H1 (cell line): ENCODE measurements around the gene ZFAND3. TPM values are rescaled to one million over a fixed set of nuclear protein-coding genes. Genes with fewer than 3 reads are reported as not detected.

Experiments
- CTCF ChIA-PET: fragments of 300-600 bp; sonication (Branson Sonifier 250); formaldehyde crosslinking; loops from one replicate; lab custom pipeline; 2021; ENCODE audit not compliant: partially characterized antibody; lab: Charles Lee
- POLR2A ChIA-PET: fragments of 300-600 bp; sonication (Branson Sonifier 250); formaldehyde crosslinking; loops from one replicate; lab custom pipeline; 2021; ENCODE audit warnings: inconsistent platforms; ENCODE audit not compliant: partially characterized antibody; lab: Charles Lee
- DNase-seq, 2 experiments: peaks; one replicate each; pipeline versions ENCODE4 v3.0.0 to v3.0.0-alpha.2; 2010 to 2022; ENCODE audit warnings: low spot score in 2 of 2, low read depth in 1 of 2, mixed read lengths in 1 of 2
- FAIRE-seq: peaks from 2 replicates; lab custom pipeline; 2011; peaks lifted over from hg19 to GRCh38; lab: Jason Lieb, UNC
- H2AFZ ChIP-seq: 2 replicates; pipeline ENCODE4 v1.8.1; 2012; ENCODE audit warnings: low read length, inconsistent platforms
- H2AK5ac ChIP-seq: 2 replicates; pipeline ENCODE4 v1.6.1; 2013; ENCODE audit warnings: low read depth, low read length
- H2BK120ac ChIP-seq: replicated peaks from 2 replicates; pipeline ENCODE3; 2013; ENCODE audit warnings: low read depth, low read length, inconsistent platforms
- H2BK12ac ChIP-seq: 2 replicates; pipeline ENCODE4 v1.6.1; 2013; ENCODE audit warnings: low read depth, low read length
- H2BK15ac ChIP-seq: 2 replicates; pipeline ENCODE4 v1.6.1; 2013; ENCODE audit warnings: low read length
- H2BK20ac ChIP-seq: 2 replicates; pipeline ENCODE4 v1.6.1; 2013; ENCODE audit warnings: low read length
- H2BK5ac ChIP-seq: 2 replicates; pipeline ENCODE4 v1.6.1; 2013; ENCODE audit warnings: low read depth, low read length
- H3K14ac ChIP-seq: 2 replicates; pipeline ENCODE4 v1.6.1; 2013; ENCODE audit warnings: inconsistent platforms; ENCODE audit not compliant: insufficient read length
- H3K18ac ChIP-seq: 2 replicates; pipeline ENCODE4 v1.6.1; 2013; ENCODE audit warnings: low read length; ENCODE audit errors: extremely low read depth
- H3K23ac ChIP-seq: 2 replicates; pipeline ENCODE4 v1.6.1; 2013; ENCODE audit warnings: inconsistent platforms; ENCODE audit not compliant: insufficient read length
- H3K23me2 ChIP-seq: 2 replicates; pipeline ENCODE4 v1.6.1; 2013; ENCODE audit warnings: low read depth, low read length
- H3K27ac ChIP-seq: 2 replicates; pipeline ENCODE4 v1.6.1; 2011; ENCODE audit warnings: low read depth, low read length, inconsistent platforms
- H3K27me3 ChIP-seq, 4 experiments: replicated peaks in 1 of 4; 1 replicate in 1 of 4; 2 replicates in 3 of 4; pipeline versions ENCODE4 v1.6.1 to v1.8.1; 2011 to 2013; ENCODE audit warnings: low read length in 3 of 4, mild to moderate bottlenecking in 3 of 4, inconsistent platforms in 2 of 4, mixed read lengths in 2 of 4, moderate library complexity in 1 of 4; ENCODE audit not compliant: control insufficient read depth in 3 of 4, insufficient read depth in 3 of 4; ENCODE audit errors: extremely low read depth in 1 of 4
- H3K36me3 ChIP-seq, 4 experiments: 2 replicates each; pipeline versions ENCODE4 v1.6.1 to v1.8.1; 2011 to 2013; ENCODE audit warnings: mild to moderate bottlenecking in 4 of 4, low read length in 3 of 4, moderate library complexity in 2 of 4, control low read depth in 1 of 4, inconsistent platforms in 1 of 4; ENCODE audit not compliant: insufficient read depth in 4 of 4, control insufficient read depth in 2 of 4
- H3K4ac ChIP-seq: replicated peaks from 2 replicates; pipeline ENCODE3; 2013; ENCODE audit warnings: low read length, low read depth, mixed read lengths, inconsistent platforms; ENCODE audit not compliant: insufficient read length
- H3K4me1 ChIP-seq, 4 experiments: replicated peaks in 1 of 4; 1 replicate in 1 of 4; 2 replicates in 3 of 4; pipeline versions ENCODE4 v1.6.1 to v1.8.1; 2011 to 2013; ENCODE audit warnings: low read length in 3 of 4, inconsistent platforms in 2 of 4, mixed read lengths in 1 of 4; ENCODE audit not compliant: insufficient read depth in 4 of 4, control insufficient read depth in 3 of 4
- H3K4me2 ChIP-seq, 2 experiments: 2 replicates each; pipeline versions ENCODE4 v1.6.1 to v1.8.1; 2011 to 2013; ENCODE audit warnings: low read depth in 2 of 2, low read length in 2 of 2, control low read depth in 1 of 2, inconsistent platforms in 1 of 2, mild to moderate bottlenecking in 1 of 2; ENCODE audit not compliant: insufficient read depth in 1 of 2
- H3K4me3 ChIP-seq, 4 experiments: fragments of 200-600, 300-600 bp in 1 of 4; sonication (generic), shearing (Covaris generic), sonication (Bioruptor Twin) in 1 of 4; 2 replicates each; pipeline versions ENCODE4 v1.5.1 to v1.8.1; 2011 to 2016; ENCODE audit warnings: low read length in 4 of 4, low read depth in 3 of 4, control low read depth in 2 of 4, inconsistent platforms in 2 of 4, mild to moderate bottlenecking in 2 of 4, mixed read lengths in 1 of 4, moderate library complexity in 1 of 4; ENCODE audit not compliant: insufficient read depth in 2 of 4; ENCODE audit errors: extremely low read depth in 1 of 4
- H3K56ac ChIP-seq: replicated peaks from 2 replicates; pipeline ENCODE3; 2013; ENCODE audit warnings: low read depth, mild to moderate bottlenecking, mixed read lengths, low read length, inconsistent platforms; ENCODE audit not compliant: insufficient read length
- H3K79me1 ChIP-seq: 2 replicates; pipeline ENCODE4 v1.6.1; 2013; ENCODE audit warnings: low read depth, low read length, control low read depth
- H3K79me2 ChIP-seq, 2 experiments: 2 replicates each; pipeline versions ENCODE4 v1.6.1 to v1.8.1; 2012 to 2013; ENCODE audit warnings: low read length in 2 of 2, mild to moderate bottlenecking in 2 of 2, inconsistent platforms in 1 of 2; ENCODE audit not compliant: insufficient read depth in 2 of 2, control insufficient read depth in 1 of 2
- H3K9ac ChIP-seq, 4 experiments: replicated peaks in 1 of 4; 1 replicate in 1 of 4; 2 replicates in 3 of 4; pipeline versions ENCODE4 v1.6.1 to v1.8.1; 2011 to 2013; ENCODE audit warnings: low read depth in 3 of 4, low read length in 3 of 4, control low read depth in 2 of 4, mild to moderate bottlenecking in 2 of 4, moderate library complexity in 2 of 4, inconsistent platforms in 1 of 4; ENCODE audit errors: extremely low read depth in 1 of 4
- H3K9me3 ChIP-seq, 2 experiments: 2 replicates each; pipeline versions ENCODE4 v1.6.1 to v1.8.1; 2012 to 2013; ENCODE audit warnings: mild to moderate bottlenecking in 2 of 2, moderate library complexity in 2 of 2, control low read depth in 1 of 2, inconsistent platforms in 1 of 2, low read depth in 1 of 2, low read length in 1 of 2, mixed read lengths in 1 of 2; ENCODE audit not compliant: insufficient read depth in 2 of 2
- H4K20me1 ChIP-seq, 2 experiments: replicated peaks in 1 of 2; 2 replicates each; pipeline versions ENCODE3 to v1.8.1; 2011 to 2013; ENCODE audit warnings: inconsistent platforms in 2 of 2, low read length in 2 of 2, mild to moderate bottlenecking in 1 of 2; ENCODE audit not compliant: insufficient read depth in 2 of 2, control insufficient read depth in 1 of 2
- H4K5ac ChIP-seq: 2 replicates; pipeline ENCODE4 v1.6.1; 2013; ENCODE audit warnings: low read length, low read depth, mixed read lengths, inconsistent platforms; ENCODE audit not compliant: insufficient read length
- H4K8ac ChIP-seq: 2 replicates; pipeline ENCODE4 v1.8.0; 2013; ENCODE audit warnings: mild to moderate bottlenecking, moderate library complexity, low read length, inconsistent platforms; ENCODE audit not compliant: insufficient read depth; ENCODE audit errors: extremely low read depth
- H4K91ac ChIP-seq: replicated peaks from 2 replicates; pipeline ENCODE3; 2013; ENCODE audit warnings: low read length, mixed read lengths, inconsistent platforms; ENCODE audit not compliant: insufficient read length
- CHD1 ChIP-seq: IDR thresholded peaks from 2 replicates; pipeline ENCODE4 v1.6.1; 2012; ENCODE audit warnings: low read depth, low read length, improper control_type of control experiment
- CTCF ChIP-seq, 3 experiments: IDR thresholded peaks; 1 replicate in 2 of 3; 2 replicates in 1 of 3; pipeline versions ENCODE4 v1.5.1 to v1.6.1; 2011; ENCODE audit warnings: low read length in 3 of 3, mild to moderate bottlenecking in 3 of 3, inconsistent platforms in 2 of 3, low read depth in 1 of 3, moderate library complexity in 1 of 3; ENCODE audit not compliant: insufficient read depth in 1 of 3; ENCODE audit errors: control extremely low read depth in 1 of 3
- GABPA ChIP-seq: IDR thresholded peaks from 2 replicates; pipeline ENCODE4 v1.6.1; 2011; ENCODE audit warnings: mild to moderate bottlenecking, low read length, moderate library complexity, borderline replicate concordance; ENCODE audit not compliant: insufficient read depth
- HDAC6 ChIP-seq: IDR thresholded peaks from one replicate; pipeline ENCODE4 v1.7.1; 2012; ENCODE audit warnings: low read depth, mild to moderate bottlenecking, inconsistent platforms, low read length, moderate library complexity
- RNF2 ChIP-seq: fragments of 200-900, 300-1000 bp; sonication (generic); IDR thresholded peaks from 2 replicates; pipeline ENCODE4 v1.7.1; 2016; ENCODE audit warnings: borderline replicate concordance, low read depth, mild to moderate bottlenecking, antibody characterized with exemption, low read length; ENCODE audit not compliant: poor library complexity, severe bottlenecking; ENCODE audit errors: missing control alignments
- SAP30 ChIP-seq: fragments of 300-600 bp; sonication (generic); IDR thresholded peaks from 2 replicates; pipeline ENCODE4 v1.7.1; 2012; ENCODE audit warnings: low read length, moderate library complexity, mild to moderate bottlenecking, inconsistent platforms; ENCODE audit not compliant: insufficient read depth, insufficient replicate concordance
- SP4 ChIP-seq: IDR thresholded peaks from 2 replicates; pipeline ENCODE4 v1.6.1; 2012; ENCODE audit warnings: low read length, inconsistent platforms
- SRF ChIP-seq: IDR thresholded peaks from 2 replicates; pipeline ENCODE4 v1.6.1; 2011; ENCODE audit warnings: mild to moderate bottlenecking, low read depth, low read length, moderate library complexity
- ZNF274 ChIP-seq: IDR thresholded peaks from 2 replicates; pipeline ENCODE4 v1.7.0; 2012; ENCODE audit warnings: low read length, borderline replicate concordance; ENCODE audit errors: extremely low read depth
- WGBS, 2 experiments: shearing (Covaris generic) in 1 of 2; methylation state at CpG; one replicate each; pipeline versions ENCODE4 v1.1.6 to v1.1.7; 2013 to 2015; ENCODE audit warnings: low lambda C conversion rate in 2 of 2, mixed read lengths in 2 of 2, inconsistent platforms in 1 of 2, low coverage in 1 of 2, missing lambda C conversion rate in 1 of 2; ENCODE audit not compliant: insufficient replicate concordance in 2 of 2, insufficient coverage in 1 of 2, insufficient read length in 1 of 2; ENCODE audit errors: extremely low coverage in 1 of 2, missing lambda C conversion rate in 1 of 2; 5-methylcytosine and 5-hydroxymethylcytosine counted together
- polyA plus RNA-seq, 7 experiments: library from polyadenylated mRNA; depleted of rRNA in 3 of 7; stranded (reverse) in 5 of 7; unstranded in 2 of 7; fragments of >200 nt in 5 of 7; fragments of 200-250 nt in 2 of 7; gene quantifications; 1 replicate in 5 of 7; 2 replicates in 1 of 7; 4 replicates in 1 of 7; pipeline versions ENCODE4 v1.2.1 to v1.2.3, GENCODE V29; 2011 to 2013; ENCODE audit warnings: missing spikeins in 2 of 7, mixed read lengths in 2 of 7
- total RNA-seq: library from RNA; stranded (reverse); fragmentation: NEBNext Ultra II Directional; extraction: Animal tissue kit (Norgen Biotek cat#: 25700); gene quantifications from 2 replicates; pipeline ENCODE4 v1.2.1, GENCODE V29; 2021
- TF ChIP-seq, protein P1 (sequence below): IDR thresholded peaks from 2 replicates; pipeline ENCODE4 v1.6.1; 2012; ENCODE audit warnings: inconsistent platforms

The ZFAND3 gene
- total and polyA plus RNA-seq, 2 of the 8 experiments (the other 6 are each of a cell fraction or from before 2014, with no cell fraction given) = 13.0 to 51.3 TPM

- Histone ChIP-seq H2BK5ac (no peak overlapping the region), H3K9ac (no peak overlapping the region), H3K9me3 (no peaks in the 10 kb centered on the region), H4K91ac (no peak overlapping the region), H2BK20ac (no peak overlapping the region), H3K27ac (no peak overlapping the region), H3K23me2 (no peaks in the 10 kb centered on the region; the same call in 1 of the 2 replicates), H3K14ac (no peak overlapping the region), H4K8ac (no peak overlapping the region), H3K4me3 (no peak overlapping the region), H2AK5ac (no peak overlapping the region), H2BK120ac (no peak overlapping the region), H2BK12ac (no peak overlapping the region), H3K4me2 (no peak overlapping the region), H3K18ac (no peak overlapping the region), H3K4ac (no peak overlapping the region), H4K5ac (no peak overlapping the region), H3K79me2 (no peaks in the 10 kb centered on the region), H3K23ac (no peak overlapping the region), H3K27me3 (no peaks in the 10 kb centered on the region), H3K79me1 (no peaks in the 10 kb centered on the region), H2AFZ (no peak overlapping the region), H2BK15ac (no peak overlapping the region), H4K20me1 (no peaks in the 10 kb centered on the region), H3K56ac (no peak overlapping the region), H3K4me1 (peaks cover 0 to 6% (median 1%) of the 10 kb centered on the region in 4 experiments; a peak in 3 of 7 replicates), H3K36me3 (no peaks in the 10 kb centered on the region)
- WGBS, 2 experiments = 74% methylated on average over 2 of the region's 2 CpGs; no CpG with 5 or more reads in 1 of the 2 experiments
- DNase-seq (no peak), FAIRE-seq (no peak)
- ChIA-PET POLR2A (interaction anchor here (0.9 to 1.6 kb wide), 2 partner anchors 11 to 12 kb away, joined by 3 to 4 read pairs; no protein-coding TSS in a partner anchor), CTCF (interaction anchor here (0.6 to 2.1 kb wide), 7 partner anchors 11 to 307 kb away, joined by 3 to 12 read pairs (median 3); no protein-coding TSS in a partner anchor)
- TF ChIP-seq SAP30 (no peak), HDAC6 (no peak), RNF2 (no peak), ZNF274 (no peak), SRF (no peak), SP4 (no peak), CHD1 (no peak), GABPA (no peak), CTCF (IDR thresholded peaks at IDR 0.05; ENCODE audit: control extremely low read depth in 1 of 3, insufficient read depth in 1 of 3, low read depth in 1 of 3, low read length in 3 of 3) (no peak)
- TF ChIP-seq, protein P1, sequence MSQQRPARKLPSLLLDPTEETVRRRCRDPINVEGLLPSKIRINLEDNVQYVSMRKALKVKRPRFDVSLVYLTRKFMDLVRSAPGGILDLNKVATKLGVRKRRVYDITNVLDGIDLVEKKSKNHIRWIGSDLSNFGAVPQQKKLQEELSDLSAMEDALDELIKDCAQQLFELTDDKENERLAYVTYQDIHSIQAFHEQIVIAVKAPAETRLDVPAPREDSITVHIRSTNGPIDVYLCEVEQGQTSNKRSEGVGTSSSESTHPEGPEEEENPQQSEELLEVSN = no peak
Measured at GRCh38 chr6:37806213-37806612, 13.3 kb upstream of the ZFAND3 start.
